Stimulated activated CD8-positive, alpha-beta memory T cell treated with anti-CD3 and anti-CD28 coated beads, Interleukin-12 subunit alpha, Interleukin-12 subunit beta, amount 100 ng/mL, for 4 hours (primary cell): ENCODE measurements around the gene HLF.

Experiments used
- DNase-seq: peaks from one replicate; pipeline ENCODE4 v3.0.0-alpha.2; 2020; ENCODE audit warnings: low read depth

The HLF gene

DNA sequence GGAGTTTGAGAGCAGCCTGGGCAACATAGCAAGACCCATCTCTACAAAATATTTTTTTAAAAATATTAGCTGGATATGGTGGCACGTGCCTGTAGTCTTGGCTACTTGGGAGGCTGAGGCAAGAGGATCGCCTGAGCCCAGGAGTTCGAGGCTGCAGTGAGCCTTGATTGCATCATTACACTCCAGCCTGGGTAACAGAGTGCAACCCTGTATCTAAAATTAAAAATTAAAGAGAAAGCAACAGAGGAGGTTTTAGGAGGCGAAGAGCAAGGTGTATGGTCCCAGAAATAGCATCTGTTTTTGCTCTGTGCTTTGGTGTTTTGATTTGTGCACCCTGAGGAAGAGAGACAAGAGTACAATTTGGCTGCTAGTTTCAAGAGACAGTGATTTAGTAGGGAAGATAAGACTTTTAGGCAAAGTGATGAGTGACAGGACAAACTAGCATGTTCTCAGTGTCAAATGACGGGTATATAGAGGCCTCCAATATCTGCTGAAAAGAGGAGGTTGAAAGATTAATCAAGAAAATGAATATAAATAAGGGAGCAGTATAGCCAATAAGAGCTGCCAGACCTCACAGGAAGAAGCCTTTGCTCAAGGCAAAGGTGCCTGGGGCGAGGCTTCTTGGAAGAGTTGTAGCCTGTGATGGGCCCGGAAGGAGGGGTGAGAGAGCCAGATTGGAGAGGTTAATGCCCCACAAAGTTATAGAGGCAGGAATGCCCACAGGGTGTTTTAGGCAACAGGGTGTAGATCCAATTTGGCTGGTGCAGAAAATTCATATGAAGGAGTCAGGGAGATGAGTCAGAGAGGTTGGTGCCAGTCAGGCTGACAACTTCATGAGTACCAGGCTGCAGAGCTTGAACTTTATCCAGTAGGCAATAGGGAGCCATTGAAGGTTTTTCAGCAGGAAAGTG, 11.4 kb downstream of the HLF start:
- no peak for DNase-seq

- no peak for DNase-seq
These were observed 13.6 kb downstream of the HLF start for GRCh38 chr17:55278173-55278961.

GRCh38 chr17:55279203-55279602, 14.4 kb downstream of the HLF start:
- DNase-seq = no peak

- no peak for DNase-seq
These were observed 15.0 kb downstream of the HLF start for GRCh38 chr17:55279788-55280187.

- DNase-seq = no peak
These were observed 15.5 kb downstream of the HLF start for GRCh38 chr17:55280212-55280611.

DNA sequence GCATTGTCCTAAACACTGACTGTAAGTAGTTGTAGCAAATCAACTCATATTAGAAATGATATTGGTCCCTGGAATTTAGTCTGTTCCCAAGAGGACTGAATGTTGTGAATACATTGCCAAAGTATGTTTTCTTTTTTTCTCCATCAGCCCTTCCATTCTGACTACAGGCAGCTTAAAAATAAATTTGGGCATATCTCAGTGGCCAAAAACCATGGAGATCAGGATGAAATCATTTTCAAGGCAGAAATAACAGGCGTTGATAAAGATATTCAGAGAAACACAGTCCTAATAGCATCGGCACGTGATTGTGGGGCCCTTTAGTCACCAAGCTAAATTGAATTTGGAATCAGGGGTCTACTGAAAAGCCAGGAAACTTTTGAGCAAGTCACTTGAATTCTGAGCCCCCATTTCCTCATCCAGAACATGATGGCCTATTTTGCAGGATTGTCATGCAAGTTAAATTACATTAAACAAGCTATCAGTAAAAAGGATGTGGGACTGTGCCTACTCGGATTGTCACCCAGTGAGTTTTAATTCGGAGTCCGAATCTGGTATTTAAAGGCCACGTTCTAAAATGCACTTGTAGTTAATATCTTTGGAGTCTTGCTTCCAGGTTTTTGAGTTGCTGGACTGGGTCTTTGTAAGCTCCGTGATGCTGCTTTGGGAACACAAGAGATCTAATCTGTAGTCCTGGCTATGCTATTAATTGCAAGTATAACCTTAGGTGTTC, 17.1 kb downstream of the HLF start:
- no peak for DNase-seq

- DNase-seq = no peak
These were observed 17.6 kb downstream of the HLF start for GRCh38 chr17:55282379-55282702.

- DNase-seq = no peak
These were observed 18.0 kb downstream of the HLF start for GRCh38 chr17:55282741-55283140.

- DNase-seq = no peak
These were observed 18.7 kb downstream of the HLF start for GRCh38 chr17:55283256-55283965.

GRCh38 chr17:55284001-55284884, 19.5 kb downstream of the HLF start:
- DNase-seq = no peak

DNA sequence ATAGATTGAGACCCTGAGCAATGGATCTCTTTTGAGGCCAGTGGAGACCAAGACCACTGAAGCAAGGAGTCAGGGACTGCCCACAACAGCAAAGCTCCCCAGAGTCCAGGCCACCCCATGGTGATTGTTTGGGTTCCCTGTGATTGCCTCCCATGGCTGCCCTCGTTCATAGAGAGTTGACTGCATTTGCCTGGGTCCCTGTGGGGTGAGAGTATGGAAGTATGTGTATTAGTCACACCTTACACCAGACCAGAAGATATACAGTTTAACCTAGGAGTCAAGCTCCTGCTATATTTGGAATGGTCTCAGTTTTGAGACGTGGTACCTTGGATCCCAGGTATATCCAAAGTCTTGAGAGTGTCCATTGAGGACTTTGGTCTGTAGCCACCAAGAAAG, 20.2 kb downstream of the HLF start:
- no peak for DNase-seq

GRCh38 chr17:55285340-55286301, 20.9 kb downstream of the HLF start:
- DNase-seq = no peak

DNA sequence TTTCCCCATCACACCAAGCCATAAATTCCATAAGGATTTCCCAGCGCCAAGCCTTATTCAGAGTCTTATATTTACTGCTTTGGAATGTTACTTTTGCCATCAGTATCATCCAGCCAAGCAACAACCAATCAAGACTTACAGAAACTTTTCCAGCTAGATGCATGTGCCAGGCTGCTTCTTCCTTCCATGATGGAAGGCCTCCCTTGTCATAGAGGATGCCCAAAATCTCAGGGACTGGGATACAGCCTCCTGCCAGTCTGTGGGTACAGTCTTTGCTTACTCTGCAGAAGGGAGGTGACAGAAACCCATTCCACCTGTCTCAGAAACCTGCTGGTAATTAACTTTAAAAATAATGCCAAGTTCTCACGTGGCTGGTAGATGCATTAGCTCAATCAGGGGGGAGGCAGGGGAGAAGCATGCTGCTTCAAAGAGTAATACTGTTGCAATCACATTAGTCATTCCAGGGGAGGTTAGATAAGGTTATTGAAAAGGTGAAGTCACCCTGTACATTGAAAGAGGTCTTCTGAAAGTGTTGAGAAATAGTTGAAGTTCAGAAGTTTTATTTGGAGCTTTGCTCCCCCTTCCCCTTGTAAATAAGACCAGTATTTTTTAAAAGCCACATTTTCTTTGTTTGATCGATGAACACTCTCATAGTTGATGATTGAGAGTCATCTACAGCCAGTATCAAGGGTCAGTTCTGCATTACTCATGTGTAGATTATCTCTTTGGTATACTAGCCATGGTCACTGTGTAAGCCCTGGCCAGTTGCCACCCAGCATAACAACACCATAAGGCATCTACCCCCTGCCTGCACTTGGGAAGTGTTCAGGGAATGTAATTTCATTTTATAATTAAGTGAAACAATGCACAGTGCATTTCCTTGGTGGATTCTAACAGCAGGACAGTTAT, 22.2 kb downstream of the HLF start:
- no peak for DNase-seq

DNA sequence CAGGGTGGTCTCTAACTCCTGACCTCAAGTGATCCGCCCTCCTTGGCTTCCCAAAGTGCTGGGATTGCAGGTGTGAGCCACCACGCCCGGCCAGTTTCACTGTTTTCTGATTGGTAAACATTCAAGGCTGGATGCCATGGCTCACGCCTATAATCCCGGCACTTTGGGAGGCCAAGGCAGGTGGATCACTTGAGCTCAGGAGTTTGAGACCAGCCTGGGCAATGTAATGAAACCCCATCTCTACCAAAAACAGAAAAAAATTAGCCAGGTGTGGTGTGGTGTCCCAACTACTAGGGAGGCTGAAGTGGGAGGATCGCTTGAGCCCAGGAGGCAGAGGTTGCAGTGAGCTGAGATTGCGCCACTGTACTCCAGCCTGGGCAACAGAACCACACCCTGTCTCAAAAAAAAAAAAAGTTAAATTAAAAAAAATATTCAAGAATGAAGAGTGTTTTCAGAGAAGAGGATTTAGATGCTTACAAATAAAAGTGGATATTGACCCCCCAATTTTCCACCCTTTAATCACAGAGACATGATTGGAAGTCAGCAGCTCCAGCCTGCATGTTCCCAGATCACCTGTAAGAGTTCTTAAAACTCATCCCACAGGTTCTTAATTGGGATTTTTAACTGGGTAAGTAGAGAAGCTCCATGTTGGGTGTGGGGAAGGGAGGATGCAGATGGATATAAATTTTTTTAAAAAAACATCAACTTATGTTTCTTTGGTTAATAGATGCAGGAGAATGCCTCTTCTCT, 23.8 kb downstream of the HLF start:
- no peak for DNase-seq

GRCh38 chr17:55289106-55289446, 24.3 kb downstream of the HLF start:
- DNase-seq = no peak

DNA sequence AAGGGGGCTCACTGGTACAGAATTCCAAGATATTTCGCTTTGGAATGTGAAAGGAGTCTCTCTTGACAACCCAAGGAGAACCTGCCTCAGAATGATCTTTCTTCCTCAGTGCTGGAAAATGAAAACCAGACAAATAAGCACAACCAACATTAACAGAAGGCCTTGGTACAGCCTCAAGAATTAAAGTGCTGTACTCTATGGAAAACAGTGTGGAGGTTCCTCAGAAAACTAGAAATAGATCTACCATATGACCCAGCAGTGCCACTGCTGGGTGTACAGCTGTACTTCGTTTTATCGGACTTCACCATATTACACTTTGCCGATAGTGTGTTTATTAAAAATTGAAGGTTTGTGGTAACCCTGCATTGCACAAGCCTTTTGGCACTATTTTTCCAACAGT, 25.2 kb downstream of the HLF start:
- no peak for DNase-seq

- no peak for DNase-seq
These were observed 25.8 kb downstream of the HLF start for GRCh38 chr17:55290492-55291113.

DNA sequence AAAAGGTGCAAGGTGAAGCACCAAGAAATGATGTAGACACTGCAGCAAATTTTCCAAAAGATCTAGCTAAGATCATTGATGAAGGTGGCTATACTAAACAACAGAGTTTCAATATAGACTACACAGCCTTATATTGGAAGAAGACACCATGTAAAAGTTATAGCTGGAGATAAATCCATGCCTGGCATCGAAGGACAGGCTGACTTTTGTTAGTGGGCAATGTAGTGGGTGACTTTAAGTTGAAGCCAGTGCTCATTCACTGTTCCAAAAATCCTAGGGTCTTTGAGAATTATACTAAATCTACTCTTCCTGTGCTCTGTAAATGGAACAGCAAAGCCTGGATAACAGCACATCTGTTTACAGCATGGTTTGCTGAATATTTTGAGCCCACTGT, 26.4 kb downstream of the HLF start:
- no peak for DNase-seq
